ENCODE results near the gene ST7.

Gene ST7

GRCh38 chr7:117250245-117250644 lies 296.9 kb downstream of the ST7 start:
- no peak overlapping the region for H3K9ac ChIP-seq (ENCODE audit: insufficient read length, low read depth)
- no peaks in the 10 kb centered on the region for H3K27me3 ChIP-seq (ENCODE audit: insufficient read depth, insufficient read length)
- no peaks in the 10 kb centered on the region for H3K9me3 ChIP-seq (ENCODE audit: insufficient read depth, low read length)
- H3K4me3 ChIP-seq (ENCODE audit: insufficient read length, low read depth) = no peak overlapping the region
- TF ChIP-seq SUZ12 (IDR thresholded peaks at IDR 0.05; ENCODE audit: extremely low read depth, insufficient read depth, insufficient read length) (no peak), YY1 (IDR thresholded peaks at IDR 0.05; ENCODE audit: insufficient read depth, insufficient read length) (no peak), ZNF274 (IDR thresholded peaks at IDR 0.05; ENCODE audit: low read depth, low read length) (no peak)
- no peaks in the 10 kb centered on the region for H3K4me1 ChIP-seq (ENCODE audit: insufficient read depth, insufficient read length)
- no peaks in the 10 kb centered on the region for H3K36me3 ChIP-seq (ENCODE audit: insufficient read depth, insufficient read length, low read length)
- no peak for DNase-seq (ENCODE audit: low read depth, low spot score)

- H3K9ac ChIP-seq (ENCODE audit: insufficient read length, low read depth) = no peak overlapping the region
Measured at GRCh38 chr7:117250801-117251200, 297.5 kb downstream of the ST7 start.

GRCh38 chr7:117251687-117252086 lies 298.4 kb downstream of the ST7 start:
- Histone ChIP-seq H3K36me3 (ENCODE audit: insufficient read depth, insufficient read length, low read length) (no peaks in the 10 kb centered on the region), H3K27me3 (ENCODE audit: insufficient read depth, insufficient read length) (no peaks in the 10 kb centered on the region), H3K9me3 (ENCODE audit: insufficient read depth, low read length) (no peaks in the 10 kb centered on the region), H3K4me3 (ENCODE audit: insufficient read length, low read depth) (no peak overlapping the region), H3K9ac (ENCODE audit: insufficient read length, low read depth) (no peak overlapping the region), H3K4me1 (ENCODE audit: insufficient read depth, insufficient read length) (no peaks in the 10 kb centered on the region)
- TF ChIP-seq ZNF274 (IDR thresholded peaks at IDR 0.05; ENCODE audit: low read depth, low read length) = no peak
- no peak for TF ChIP-seq YY1 (IDR thresholded peaks at IDR 0.05; ENCODE audit: insufficient read depth, insufficient read length)
- no peak for TF ChIP-seq SUZ12 (IDR thresholded peaks at IDR 0.05; ENCODE audit: extremely low read depth, insufficient read depth, insufficient read length)
- no peak for DNase-seq (ENCODE audit: low read depth, low spot score)

More at GRCh38 chr7:117250801-117251200, 297.5 kb downstream of the ST7 start:
- Histone ChIP-seq H3K9me3 (ENCODE audit: insufficient read depth, low read length) (no peaks in the 10 kb centered on the region), H3K4me3 (ENCODE audit: insufficient read length, low read depth) (no peak overlapping the region), H3K4me1 (ENCODE audit: insufficient read depth, insufficient read length) (no peaks in the 10 kb centered on the region), H3K27me3 (ENCODE audit: insufficient read depth, insufficient read length) (no peaks in the 10 kb centered on the region), H3K36me3 (ENCODE audit: insufficient read depth, insufficient read length, low read length) (no peaks in the 10 kb centered on the region)
- TF ChIP-seq YY1 (IDR thresholded peaks at IDR 0.05; ENCODE audit: insufficient read depth, insufficient read length) = no peak
- no peak for TF ChIP-seq ZNF274 (IDR thresholded peaks at IDR 0.05; ENCODE audit: low read depth, low read length)
- no peak for TF ChIP-seq SUZ12 (IDR thresholded peaks at IDR 0.05; ENCODE audit: extremely low read depth, insufficient read depth, insufficient read length)
- no peak for DNase-seq (ENCODE audit: low read depth, low spot score)

GRCh38 chr7:117259615-117260014 lies 306.3 kb downstream of the ST7 start:
- H3K4me1 ChIP-seq (ENCODE audit: insufficient read depth, insufficient read length) = no peaks in the 10 kb centered on the region

GRCh38 chr7:117262546-117262945 lies 309.2 kb downstream of the ST7 start:
- Histone ChIP-seq H3K27me3 (ENCODE audit: insufficient read depth, insufficient read length) (no peaks in the 10 kb centered on the region), H3K4me3 (ENCODE audit: insufficient read length, low read depth) (no peak overlapping the region), H3K4me1 (ENCODE audit: insufficient read depth, insufficient read length) (no peaks in the 10 kb centered on the region), H3K9ac (ENCODE audit: insufficient read length, low read depth) (no peak overlapping the region), H3K36me3 (ENCODE audit: insufficient read depth, insufficient read length, low read length) (no peaks in the 10 kb centered on the region), H3K9me3 (ENCODE audit: insufficient read depth, low read length) (no peaks in the 10 kb centered on the region)
- no peak for DNase-seq (ENCODE audit: low read depth, low spot score)
- TF ChIP-seq YY1 (IDR thresholded peaks at IDR 0.05; ENCODE audit: insufficient read depth, insufficient read length) (no peak), SUZ12 (IDR thresholded peaks at IDR 0.05; ENCODE audit: extremely low read depth, insufficient read depth, insufficient read length) (no peak), ZNF274 (IDR thresholded peaks at IDR 0.05; ENCODE audit: low read depth, low read length) (no peak)

More at GRCh38 chr7:117259615-117260014, 306.3 kb downstream of the ST7 start:
- no peak for DNase-seq (ENCODE audit: low read depth, low spot score)
- TF ChIP-seq ZNF274 (IDR thresholded peaks at IDR 0.05; ENCODE audit: low read depth, low read length) = no peak
- no peak for TF ChIP-seq YY1 (IDR thresholded peaks at IDR 0.05; ENCODE audit: insufficient read depth, insufficient read length)
- no peak for TF ChIP-seq SUZ12 (IDR thresholded peaks at IDR 0.05; ENCODE audit: extremely low read depth, insufficient read depth, insufficient read length)
- no peak overlapping the region for H3K9ac ChIP-seq (ENCODE audit: insufficient read length, low read depth)
- no peak overlapping the region for H3K4me3 ChIP-seq (ENCODE audit: insufficient read length, low read depth)
- no peaks in the 10 kb centered on the region for H3K27me3 ChIP-seq (ENCODE audit: insufficient read depth, insufficient read length)
- H3K36me3 ChIP-seq (ENCODE audit: insufficient read depth, insufficient read length, low read length) = no peaks in the 10 kb centered on the region
- no peaks in the 10 kb centered on the region for H3K9me3 ChIP-seq (ENCODE audit: insufficient read depth, low read length)

GRCh38 chr7:117264716-117265115 lies 311.4 kb downstream of the ST7 start:
- no peak for TF ChIP-seq ZNF274 (IDR thresholded peaks at IDR 0.05; ENCODE audit: low read depth, low read length)
- TF ChIP-seq SUZ12 (IDR thresholded peaks at IDR 0.05; ENCODE audit: extremely low read depth, insufficient read depth, insufficient read length) = no peak
- no peak for TF ChIP-seq YY1 (IDR thresholded peaks at IDR 0.05; ENCODE audit: insufficient read depth, insufficient read length)
- no peaks in the 10 kb centered on the region for H3K9me3 ChIP-seq (ENCODE audit: insufficient read depth, low read length)
- no peaks in the 10 kb centered on the region for H3K36me3 ChIP-seq (ENCODE audit: insufficient read depth, insufficient read length, low read length)
- H3K27me3 ChIP-seq (ENCODE audit: insufficient read depth, insufficient read length) = no peaks in the 10 kb centered on the region
- no peaks in the 10 kb centered on the region for H3K4me1 ChIP-seq (ENCODE audit: insufficient read depth, insufficient read length)
- no peak overlapping the region for H3K4me3 ChIP-seq (ENCODE audit: insufficient read length, low read depth)
- H3K9ac ChIP-seq (ENCODE audit: insufficient read length, low read depth) = no peak overlapping the region
- no peak for DNase-seq (ENCODE audit: low read depth, low spot score)

GRCh38 chr7:117269417-117269816 lies 316.1 kb downstream of the ST7 start:
- Histone ChIP-seq H3K9me3 (ENCODE audit: insufficient read depth, low read length) (no peaks in the 10 kb centered on the region), H3K4me1 (ENCODE audit: insufficient read depth, insufficient read length) (no peaks in the 10 kb centered on the region), H3K36me3 (ENCODE audit: insufficient read depth, insufficient read length, low read length) (no peaks in the 10 kb centered on the region), H3K9ac (ENCODE audit: insufficient read length, low read depth) (no peak overlapping the region), H3K4me3 (ENCODE audit: insufficient read length, low read depth) (no peak overlapping the region), H3K27me3 (ENCODE audit: insufficient read depth, insufficient read length) (no peaks in the 10 kb centered on the region)
- DNase-seq (ENCODE audit: low read depth, low spot score) = no peak
- TF ChIP-seq ZNF274 (IDR thresholded peaks at IDR 0.05; ENCODE audit: low read depth, low read length) (no peak), SUZ12 (IDR thresholded peaks at IDR 0.05; ENCODE audit: extremely low read depth, insufficient read depth, insufficient read length) (no peak), YY1 (IDR thresholded peaks at IDR 0.05; ENCODE audit: insufficient read depth, insufficient read length) (no peak)
